HG02798 (cell line): ENCODE measurements around the gene TTC9C.
A peak's percentile ranks its signal among the peaks of the same experiment; 100 is the strongest.
"Not testable (repeated sequence)": the region's sequence is repeated elsewhere in the genome, so short reads cannot be mapped to it uniquely, and the experiment has no call there.

Source experiments
- ATAC-seq: cut with Tn5 transposase; IDR thresholded peaks from one replicate; pipeline ENCODE4 v1.9.1; 2021; ENCODE audit warnings: mild to moderate bottlenecking; ENCODE audit not compliant: unreplicated experiment, poor library complexity

Gene TTC9C

GRCh38 chr11:62708793-62709192 lies 19.5 kb upstream of the TTC9C start:
- ATAC-seq, result no peak

GRCh38 chr11:62709247-62710000 lies 18.9 kb upstream of the TTC9C start:
- ATAC-seq, result peak; percentile 77

- no peak for ATAC-seq
Observed at GRCh38 chr11:62710001-62710345, 18.3 kb upstream of the TTC9C start.

- no peak for ATAC-seq
Observed at GRCh38 chr11:62712276-62712812, 15.9 kb upstream of the TTC9C start.

GRCh38 chr11:62712861-62713260 lies 15.4 kb upstream of the TTC9C start:
- ATAC-seq, result no peak

GRCh38 chr11:62713343-62713742 lies 14.9 kb upstream of the TTC9C start:
- ATAC-seq, result no peak

- no peak for ATAC-seq
Observed at GRCh38 chr11:62715150-62716130, 12.8 kb upstream of the TTC9C start.

GRCh38 chr11:62716206-62716605 lies 12.1 kb upstream of the TTC9C start:
- no peak for ATAC-seq

GRCh38 chr11:62716816-62717215 lies 11.5 kb upstream of the TTC9C start:
- ATAC-seq, result no peak

GRCh38 chr11:62719302-62719978 lies 8.8 kb upstream of the TTC9C start:
- no peak for ATAC-seq

GRCh38 chr11:62721994-62722393 lies 6.3 kb upstream of the TTC9C start:
- no peak for ATAC-seq

- ATAC-seq, result no peak
Observed at GRCh38 chr11:62724171-62724570, 4.1 kb upstream of the TTC9C start.

GRCh38 chr11:62725646-62726045 lies 2.6 kb upstream of the TTC9C start:
- no peak for ATAC-seq

GRCh38 chr11:62726156-62726914 lies 2.0 kb upstream of the TTC9C start:
- ATAC-seq, result no peak

GRCh38 chr11:62726915-62727164 lies 1.4 kb upstream of the TTC9C start:
- no peak for ATAC-seq

GRCh38 chr11:62727165-62727871 lies 968 bp upstream of the TTC9C start, which contains the start of gene HNRNPUL2:
HNRNPUL2 (minus strand) TSS chr11:62727457; CDS start chr11:62727156, 301 bp downstream.
- ATAC-seq, result peak; percentile 79

GRCh38 chr11:62727872-62728170 lies 465 bp upstream of the TTC9C start:
- peak; percentile 65 for ATAC-seq

GRCh38 chr11:62730076-62730475 lies 1.8 kb downstream of the TTC9C start:
- not testable (repeated sequence) for ATAC-seq

GRCh38 chr11:62732830-62733229 lies 4.5 kb downstream of the TTC9C start:
- no peak for ATAC-seq

GRCh38 chr11:62737196-62737595 lies 8.9 kb downstream of the TTC9C start:
- ATAC-seq, result no peak
